ENCODE measurements around the gene FIBCD1. TPM values are rescaled to one million over a fixed set of nuclear protein-coding genes. Genes with fewer than 3 reads are reported as not detected.

Gene FIBCD1
- polyA plus RNA-seq, 1 of the 3 experiments (the other 2 are of a cell fraction), result 1.3 TPM

GRCh38 chr9:130970855-130971254 lies 31.8 kb upstream of the FIBCD1 start:
- ChIA-PET CTCF (interaction anchor here (0.8 to 1.0 kb wide), 2 partner anchors 76 to 104 kb away, joined by 3 read pairs; no protein-coding TSS in a partner anchor), POLR2A (no interaction called here)
- no peaks in the 10 kb centered on the region for H3F3A ChIP-seq (replicated peaks; ENCODE audit: insufficient read depth)
- peaks cover 22% of the 10 kb centered on the region for H3K27me3 ChIP-seq (ENCODE audit: insufficient read depth)
- H3K9me2 ChIP-seq, result no peaks in the 10 kb centered on the region
- H3K4me2 ChIP-seq, result no peak overlapping the region
- no peaks in the 10 kb centered on the region for H4K20me1 ChIP-seq (ENCODE audit: insufficient read depth)
- H3K27ac ChIP-seq (ENCODE audit: low read depth in 2 of 2, low read length in 1 of 2), result no peak overlapping the region
- TF ChIP-seq NRF1 (IDR thresholded peaks at IDR 0.05; ENCODE audit: low read depth, low read length) (no peak), YY1 (IDR thresholded peaks at IDR 0.05; ENCODE audit: low read depth) (no peak), GATA2 (CRISPR knock-in tag; IDR thresholded peaks at IDR 0.05) (no peak), ELF1 (IDR thresholded peaks at IDR 0.05) (no peak), RFX5 (IDR thresholded peaks at IDR 0.05; ENCODE audit: low read length) (no peak), REST (IDR thresholded peaks at IDR 0.05; ENCODE audit: low read depth, low read length) (no peak), FOXJ3 (CRISPR knock-in tag; IDR thresholded peaks at IDR 0.05) (no peak), POLR2AphosphoS5 (IDR thresholded peaks at IDR 0.05; ENCODE audit: low read depth, low read length) (no peak), FOSL2 (IDR thresholded peaks at IDR 0.05; ENCODE audit: borderline replicate concordance, low read depth) (no peak), TEAD4 (IDR thresholded peaks at IDR 0.05; ENCODE audit: borderline replicate concordance, insufficient read depth) (no peak), EZH2phosphoT487 (IDR thresholded peaks at IDR 0.05; ENCODE audit: borderline replicate concordance, low read depth) (no peak), NFIC (IDR thresholded peaks at IDR 0.05; ENCODE audit: borderline replicate concordance) (no peak)
- TF ChIP-seq, protein P1, sequence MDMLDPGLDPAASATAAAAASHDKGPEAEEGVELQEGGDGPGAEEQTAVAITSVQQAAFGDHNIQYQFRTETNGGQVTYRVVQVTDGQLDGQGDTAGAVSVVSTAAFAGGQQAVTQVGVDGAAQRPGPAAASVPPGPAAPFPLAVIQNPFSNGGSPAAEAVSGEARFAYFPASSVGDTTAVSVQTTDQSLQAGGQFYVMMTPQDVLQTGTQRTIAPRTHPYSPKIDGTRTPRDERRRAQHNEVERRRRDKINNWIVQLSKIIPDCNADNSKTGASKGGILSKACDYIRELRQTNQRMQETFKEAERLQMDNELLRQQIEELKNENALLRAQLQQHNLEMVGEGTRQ (IDR thresholded peaks at IDR 0.05; ENCODE audit: borderline replicate concordance, low read depth, low read length), result no peak
- H3K36me3 ChIP-seq (replicated peaks in 1 of 2; ENCODE audit: control insufficient read depth in 1 of 2, insufficient read depth in 2 of 2, low read length in 1 of 2), result no peaks in the 10 kb centered on the region
- H3K79me2 ChIP-seq (ENCODE audit: insufficient read depth), result no peaks in the 10 kb centered on the region
- H3K4me3 ChIP-seq (ENCODE audit: low read depth in 2 of 2, low read length in 1 of 2), result no peak overlapping the region
- H3K4me1 ChIP-seq (ENCODE audit: control insufficient read depth in 1 of 2, insufficient read depth in 2 of 2, low read depth in 1 of 2, low read length in 1 of 2), result no peaks in the 10 kb centered on the region
- DNase-seq, result no peak
- H3K9ac ChIP-seq, result no peak overlapping the region
- H2AFZ ChIP-seq (ENCODE audit: low read depth), result no peak overlapping the region
- WGBS (ENCODE audit: low lambda C conversion rate), result 87% methylated on average over 3 of the region's 3 CpGs
- no peaks in the 10 kb centered on the region for H3K9me3 ChIP-seq

DNA sequence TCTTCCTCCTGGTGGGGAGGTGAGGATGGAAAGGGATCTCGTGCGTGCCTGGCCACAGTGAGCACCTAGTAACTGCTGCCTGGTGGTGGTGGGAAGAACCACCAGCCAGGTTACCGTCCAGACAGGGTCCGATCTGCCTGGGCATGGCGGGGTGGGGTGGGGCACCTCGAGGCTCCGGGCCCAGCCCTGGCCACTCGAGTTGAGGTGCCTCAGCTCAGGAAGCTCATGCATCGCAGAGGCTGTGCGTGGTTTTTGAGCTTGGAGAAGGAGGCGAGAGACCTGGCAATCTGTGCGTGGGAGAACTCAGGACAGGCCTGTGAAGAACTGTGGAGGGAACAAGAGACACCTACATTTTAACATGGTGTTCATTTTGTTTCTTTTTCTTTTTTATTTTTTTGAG lies 31.0 kb upstream of the FIBCD1 start:
- ChIA-PET POLR2A (no interaction called here), CTCF (interaction anchor here (1.0 kb wide), 2 partner anchors 28 to 76 kb away, joined by 3 read pairs; no protein-coding TSS in a partner anchor)
- no peaks in the 10 kb centered on the region for H3K4me1 ChIP-seq (ENCODE audit: control insufficient read depth in 1 of 2, insufficient read depth in 2 of 2, low read depth in 1 of 2, low read length in 1 of 2)
- no peaks in the 10 kb centered on the region for H3F3A ChIP-seq (replicated peaks; ENCODE audit: insufficient read depth)
- peaks cover 22% of the 10 kb centered on the region for H3K27me3 ChIP-seq (ENCODE audit: insufficient read depth)
- DNase-seq, result no peak
- no peaks in the 10 kb centered on the region for H4K20me1 ChIP-seq (ENCODE audit: insufficient read depth)
- H3K9me2 ChIP-seq, result no peaks in the 10 kb centered on the region
- no peak overlapping the region for H3K27ac ChIP-seq (ENCODE audit: low read depth in 2 of 2, low read length in 1 of 2)
- H3K9me3 ChIP-seq, result no peaks in the 10 kb centered on the region
- no peaks in the 10 kb centered on the region for H3K79me2 ChIP-seq (ENCODE audit: insufficient read depth)
- no peaks in the 10 kb centered on the region for H3K36me3 ChIP-seq (replicated peaks in 1 of 2; ENCODE audit: control insufficient read depth in 1 of 2, insufficient read depth in 2 of 2, low read length in 1 of 2)
- no peak overlapping the region for H3K4me3 ChIP-seq (ENCODE audit: low read depth in 2 of 2, low read length in 1 of 2)
- H2AFZ ChIP-seq (ENCODE audit: low read depth), result no peak overlapping the region
- WGBS (ENCODE audit: low lambda C conversion rate), result 84% methylated on average over 11 of the region's 12 CpGs
- no peak overlapping the region for H3K4me2 ChIP-seq
- H3K9ac ChIP-seq, result no peak overlapping the region
- TF ChIP-seq USF1 (IDR thresholded peaks at IDR 0.05; ENCODE audit: borderline replicate concordance, low read depth) (no peak), YY1 (IDR thresholded peaks at IDR 0.05; ENCODE audit: low read depth) (no peak), FOSL2 (IDR thresholded peaks at IDR 0.05; ENCODE audit: borderline replicate concordance, low read depth) (no peak), ELF1 (IDR thresholded peaks at IDR 0.05) (no peak), REST (IDR thresholded peaks at IDR 0.05; ENCODE audit: low read depth, low read length) (no peak), SIN3A (IDR thresholded peaks at IDR 0.05; ENCODE audit: borderline replicate concordance, low read depth, low read length) (no peak), GATA2 (CRISPR knock-in tag; IDR thresholded peaks at IDR 0.05) (no peak)
- TF ChIP-seq, protein P2, sequence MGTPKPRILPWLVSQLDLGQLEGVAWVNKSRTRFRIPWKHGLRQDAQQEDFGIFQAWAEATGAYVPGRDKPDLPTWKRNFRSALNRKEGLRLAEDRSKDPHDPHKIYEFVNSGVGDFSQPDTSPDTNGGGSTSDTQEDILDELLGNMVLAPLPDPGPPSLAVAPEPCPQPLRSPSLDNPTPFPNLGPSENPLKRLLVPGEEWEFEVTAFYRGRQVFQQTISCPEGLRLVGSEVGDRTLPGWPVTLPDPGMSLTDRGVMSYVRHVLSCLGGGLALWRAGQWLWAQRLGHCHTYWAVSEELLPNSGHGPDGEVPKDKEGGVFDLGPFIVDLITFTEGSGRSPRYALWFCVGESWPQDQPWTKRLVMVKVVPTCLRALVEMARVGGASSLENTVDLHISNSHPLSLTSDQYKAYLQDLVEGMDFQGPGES (IDR thresholded peaks at IDR 0.05; ENCODE audit: low read depth, low read length), result no peak
